GM23338 (cell line): ENCODE results near the gene FAM120A. TPM values are rescaled to one million over a fixed set of nuclear protein-coding genes. Genes with fewer than 3 reads are reported as not detected.
"Not testable (repeated sequence)": the region's sequence is repeated elsewhere in the genome, so short reads cannot be mapped to it uniquely, and the experiment has no call there.

Experiments used
- ATAC-seq: fragments of 200-7000 bp; cut with Tn5 transposase; 3 replicates; pipeline ENCODE4 v1.9.1; 2020
- DNase-seq: peaks from one replicate; pipeline ENCODE4 v3.0.0-alpha.2; 2015; ENCODE audit warnings: low spot score
- H2AFZ ChIP-seq: fragments of 200-600 bp; sonication (generic); 2 replicates; pipeline ENCODE4 v1.8.0; 2016; ENCODE audit warnings: antibody characterized with exemption, mild to moderate bottlenecking, moderate library complexity
- H3F3A ChIP-seq: fragments of 200-600 bp; sonication (generic); replicated peaks from 2 replicates; pipeline ENCODE4 v1.8.0; 2017; ENCODE audit warnings: antibody characterized with exemption, mixed run types, low read depth
- H3K27ac ChIP-seq: fragments of 200-600 bp; sonication (generic); 2 replicates; pipeline ENCODE4 v1.6.1; 2016; ENCODE audit warnings: low read depth
- H3K27me3 ChIP-seq: fragments of 200-600 bp; sonication (generic); 2 replicates; pipeline ENCODE4 v1.8.0; 2016; ENCODE audit warnings: mild to moderate bottlenecking, mixed run types, moderate library complexity; ENCODE audit not compliant: insufficient read depth
- H3K36me3 ChIP-seq: fragments of 200-600 bp; sonication (generic); 2 replicates; pipeline ENCODE4 v1.8.0; 2016; ENCODE audit warnings: mild to moderate bottlenecking; ENCODE audit not compliant: insufficient read depth
- H3K4me1 ChIP-seq: fragments of 200-600 bp; sonication (generic); 2 replicates; pipeline ENCODE4 v1.8.0; 2016; ENCODE audit warnings: mild to moderate bottlenecking, moderate library complexity; ENCODE audit not compliant: insufficient read depth
- H3K4me2 ChIP-seq: fragments of 200-600 bp; sonication (generic); 2 replicates; pipeline ENCODE4 v1.7.1; 2017; ENCODE audit warnings: mixed run types
- H3K4me3 ChIP-seq: fragments of 200-600 bp; sonication (generic); 2 replicates; pipeline ENCODE4 v1.6.1; 2016; ENCODE audit warnings: mixed run types
- H3K79me2 ChIP-seq: fragments of 200-600 bp; sonication (generic); replicated peaks from 2 replicates; pipeline ENCODE4 v1.8.0; 2017; ENCODE audit warnings: mild to moderate bottlenecking; ENCODE audit not compliant: insufficient read depth
- H3K9me2 ChIP-seq: fragments of 200-600 bp; sonication (generic); 2 replicates; pipeline ENCODE4 v1.8.0; 2017; ENCODE audit not compliant: insufficient read depth
- H4K20me1 ChIP-seq: fragments of 200-600 bp; sonication (generic); replicated peaks from 2 replicates; pipeline ENCODE4 v1.8.0; 2017; ENCODE audit warnings: mild to moderate bottlenecking; ENCODE audit not compliant: insufficient read depth
- H3K27ac Mint-ChIP-seq: 2 replicates; pipeline ENCODE4 v1.8.0; 2020; ENCODE audit warnings: inconsistent platforms, mild to moderate bottlenecking, moderate library complexity, mixed read lengths
- H3K27me3 Mint-ChIP-seq: 3 replicates; pipeline ENCODE4 v1.8.0; 2022; ENCODE audit warnings: low read depth, mild to moderate bottlenecking, moderate library complexity, mixed read lengths, inconsistent platforms; ENCODE audit not compliant: insufficient read depth, poor library complexity
- H3K36me3 Mint-ChIP-seq: 3 replicates; pipeline ENCODE4 v1.8.0; 2021; ENCODE audit warnings: low read depth, mild to moderate bottlenecking, inconsistent platforms, moderate library complexity, mixed read lengths
- H3K4me1 Mint-ChIP-seq: 3 replicates; pipeline ENCODE4 v1.8.0; 2020; ENCODE audit warnings: mild to moderate bottlenecking, inconsistent platforms, mixed read lengths
- H3K4me3 Mint-ChIP-seq: 3 replicates; pipeline ENCODE4 v1.8.0; 2021; ENCODE audit warnings: moderate library complexity, mild to moderate bottlenecking, inconsistent platforms, mixed read lengths
- H3K9me3 Mint-ChIP-seq: 3 replicates; pipeline ENCODE4 v1.8.0; 2020; ENCODE audit warnings: moderate library complexity, mild to moderate bottlenecking, inconsistent platforms, mixed read lengths
- CREB1 ChIP-seq: fragments of 250-450 bp; sonication (Bioruptor Pico); IDR thresholded peaks from 2 replicates; pipeline ENCODE4 v1.5.0; 2020; ENCODE audit warnings: low read depth, mild to moderate bottlenecking, moderate library complexity
- EZH2 ChIP-seq: fragments of 200-600 bp; sonication (generic); IDR thresholded peaks from one replicate; pipeline ENCODE4 v1.8.0; 2017; ENCODE audit warnings: antibody characterized with exemption, mild to moderate bottlenecking, low read depth; ENCODE audit not compliant: unreplicated experiment
- EZH2phosphoT487 ChIP-seq: fragments of 200-600 bp; sonication (generic); IDR thresholded peaks from one replicate; pipeline ENCODE4 v1.8.1; 2018; ENCODE audit warnings: antibody characterized with exemption; ENCODE audit not compliant: unreplicated experiment
- JUNB ChIP-seq: IDR thresholded peaks from one replicate; pipeline ENCODE4 v1.6.1; 2016; ENCODE audit warnings: antibody characterized with exemption; ENCODE audit not compliant: unreplicated experiment
- NANOG ChIP-seq: IDR thresholded peaks from 2 replicates; pipeline ENCODE4 v1.6.1; 2016; ENCODE audit warnings: antibody characterized with exemption, borderline replicate concordance
- POLR2AphosphoS5 ChIP-seq: IDR thresholded peaks from 2 replicates; pipeline ENCODE4 v1.6.1; 2016; ENCODE audit warnings: antibody characterized with exemption, low read depth
- STAT1 ChIP-seq: IDR thresholded peaks from one replicate; pipeline ENCODE4 v1.6.1; 2016; ENCODE audit warnings: antibody characterized with exemption; ENCODE audit not compliant: unreplicated experiment
- ZNF114 ChIP-seq: fragments of 250-450 bp; sonication (Bioruptor Pico); IDR thresholded peaks from 2 replicates; pipeline ENCODE4 v1.5.0; 2020; ENCODE audit warnings: mild to moderate bottlenecking, moderate library complexity
- ZNF331 ChIP-seq: fragments of 250-450 bp; sonication (Bioruptor Pico); IDR thresholded peaks from 2 replicates; pipeline ENCODE4 v1.5.0; 2020; ENCODE audit warnings: low read depth, mild to moderate bottlenecking, moderate library complexity
- polyA plus RNA-seq: library from polyadenylated mRNA; unstranded; fragments of >200 nt; fragmentation: Nextera tagmentation; extraction: Ambion mirVana; gene quantifications from 2 replicates; pipeline ENCODE4 v1.2.1, GENCODE V29; 2016
- total RNA-seq: library from RNA; depleted of rRNA; stranded (reverse); fragments of >200 nt; shearing (Covaris generic); gene quantifications from 2 replicates; pipeline ENCODE4 v1.2.3, GENCODE V29; 2014
- TF ChIP-seq, protein P1 (sequence below), 2 experiments: fragments of 200-600 bp in 1 of 2; sonication (generic) in 1 of 2; conservative IDR thresholded peaks; 2 replicates each; pipeline versions ENCODE4 v1.5.1 to v1.6.1; 2016 to 2017; ENCODE audit warnings: antibody characterized with exemption in 2 of 2, low read depth in 2 of 2, mild to moderate bottlenecking in 2 of 2, moderate library complexity in 1 of 2
- TF ChIP-seq, protein P2 (sequence below): IDR thresholded peaks from 2 replicates; pipeline ENCODE4 v1.6.1; 2016; ENCODE audit warnings: antibody characterized with exemption

FAM120A gene
- total and polyA plus RNA-seq, 2 experiments from 2014 or later: 28.2 to 52.5 TPM

- H3K9me3 Mint-ChIP-seq: no peaks in the 10 kb centered on the region
- ATAC-seq (no peak), DNase-seq (no peak)
- H3K27me3 Mint-ChIP-seq: peaks cover 6% of the 10 kb centered on the region
- Histone ChIP-seq H3F3A (no peaks in the 10 kb centered on the region), H3K4me2 (no peak overlapping the region), H3K36me3 (no peaks in the 10 kb centered on the region), H3K79me2 (no peaks in the 10 kb centered on the region), H3K27me3 (no peaks in the 10 kb centered on the region), H3K4me3 (no peak overlapping the region), H2AFZ (no peak overlapping the region), H3K9me2 (no peaks in the 10 kb centered on the region), H3K27ac (no peak overlapping the region), H4K20me1 (no peaks in the 10 kb centered on the region), H3K4me1 (0 out of 2 replicates have a peak, but pooled peaks cover 4% of the 10 kb centered on the region)
- H3K27ac Mint-ChIP-seq: no peak overlapping the region
- H3K4me3 Mint-ChIP-seq: no peak overlapping the region
- peaks cover 8% of the 10 kb centered on the region for H3K4me1 Mint-ChIP-seq
- TF ChIP-seq, protein P1, sequence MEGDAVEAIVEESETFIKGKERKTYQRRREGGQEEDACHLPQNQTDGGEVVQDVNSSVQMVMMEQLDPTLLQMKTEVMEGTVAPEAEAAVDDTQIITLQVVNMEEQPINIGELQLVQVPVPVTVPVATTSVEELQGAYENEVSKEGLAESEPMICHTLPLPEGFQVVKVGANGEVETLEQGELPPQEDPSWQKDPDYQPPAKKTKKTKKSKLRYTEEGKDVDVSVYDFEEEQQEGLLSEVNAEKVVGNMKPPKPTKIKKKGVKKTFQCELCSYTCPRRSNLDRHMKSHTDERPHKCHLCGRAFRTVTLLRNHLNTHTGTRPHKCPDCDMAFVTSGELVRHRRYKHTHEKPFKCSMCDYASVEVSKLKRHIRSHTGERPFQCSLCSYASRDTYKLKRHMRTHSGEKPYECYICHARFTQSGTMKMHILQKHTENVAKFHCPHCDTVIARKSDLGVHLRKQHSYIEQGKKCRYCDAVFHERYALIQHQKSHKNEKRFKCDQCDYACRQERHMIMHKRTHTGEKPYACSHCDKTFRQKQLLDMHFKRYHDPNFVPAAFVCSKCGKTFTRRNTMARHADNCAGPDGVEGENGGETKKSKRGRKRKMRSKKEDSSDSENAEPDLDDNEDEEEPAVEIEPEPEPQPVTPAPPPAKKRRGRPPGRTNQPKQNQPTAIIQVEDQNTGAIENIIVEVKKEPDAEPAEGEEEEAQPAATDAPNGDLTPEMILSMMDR (conservative IDR thresholded peaks at IDR 0.05; ENCODE audit: low read depth in 2 of 2): no peak
- TF ChIP-seq POLR2AphosphoS5 (no peak), ZNF114 (no peak), NANOG (no peak), JUNB (no peak), EZH2phosphoT487 (no peak), CREB1 (CRISPR knock-in tag) (no peak), ZNF331 (CRISPR knock-in tag) (no peak), EZH2 (no peak), STAT1 (no peak)
- TF ChIP-seq, protein P2, sequence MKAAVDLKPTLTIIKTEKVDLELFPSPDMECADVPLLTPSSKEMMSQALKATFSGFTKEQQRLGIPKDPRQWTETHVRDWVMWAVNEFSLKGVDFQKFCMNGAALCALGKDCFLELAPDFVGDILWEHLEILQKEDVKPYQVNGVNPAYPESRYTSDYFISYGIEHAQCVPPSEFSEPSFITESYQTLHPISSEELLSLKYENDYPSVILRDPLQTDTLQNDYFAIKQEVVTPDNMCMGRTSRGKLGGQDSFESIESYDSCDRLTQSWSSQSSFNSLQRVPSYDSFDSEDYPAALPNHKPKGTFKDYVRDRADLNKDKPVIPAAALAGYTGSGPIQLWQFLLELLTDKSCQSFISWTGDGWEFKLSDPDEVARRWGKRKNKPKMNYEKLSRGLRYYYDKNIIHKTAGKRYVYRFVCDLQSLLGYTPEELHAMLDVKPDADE: no peak
- H3K36me3 Mint-ChIP-seq: no peaks in the 10 kb centered on the region
These were observed 13.5 kb upstream of the FAM120A start for GRCh38 chr9:93437996-93438395.

DNA sequence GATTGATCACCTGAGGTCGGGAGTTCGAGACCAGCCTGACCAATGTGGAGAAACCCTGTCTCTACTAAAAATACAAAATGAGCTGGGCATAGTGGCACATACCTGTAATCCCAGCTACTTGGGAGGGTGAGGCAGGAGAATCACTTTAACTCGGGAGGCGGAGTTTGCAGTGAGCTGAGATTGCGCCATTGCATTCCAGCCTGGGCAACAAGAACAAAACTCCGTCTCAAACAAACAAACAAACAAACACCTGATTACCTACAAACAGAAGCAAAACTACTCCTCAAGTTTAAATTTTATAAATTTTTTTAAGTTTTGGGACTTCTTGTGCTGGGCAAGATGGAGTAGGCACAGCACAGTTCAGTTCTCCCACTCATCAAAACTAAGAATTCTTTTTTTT, 12.2 kb upstream of the FAM120A start:
- not testable (repeated sequence) for H3K27ac Mint-ChIP-seq, H3K4me2 ChIP-seq, H3F3A ChIP-seq, H3K4me1 ChIP-seq, H3K4me1 Mint-ChIP-seq, ATAC-seq, H3K79me2 ChIP-seq, H3K27ac ChIP-seq, H3K36me3 ChIP-seq, H3K27me3 ChIP-seq, H3K9me3 Mint-ChIP-seq, H3K36me3 Mint-ChIP-seq, H3K27me3 Mint-ChIP-seq, H3K9me2 ChIP-seq, DNase-seq, H3K4me3 ChIP-seq, H3K4me3 Mint-ChIP-seq, H2AFZ ChIP-seq, H4K20me1 ChIP-seq
